Fibroblast of pulmonary artery (primary cell): ENCODE measurements around the gene IKZF2.

Source experiments
- DNase-seq: peaks from one replicate; pipeline ENCODE4 v3.0.0-alpha.2; 2010; ENCODE audit warnings: low read depth
- H3K4me3 ChIP-seq: replicated peaks from 2 replicates; pipeline ENCODE4 v1.5.1; 2011; ENCODE audit warnings: low read depth, mild to moderate bottlenecking, control low read depth, low read length, moderate library complexity
- TF ChIP-seq, protein P1 (sequence below): IDR thresholded peaks from 2 replicates; pipeline ENCODE4 v1.5.1; 2011; ENCODE audit warnings: mild to moderate bottlenecking, control low read depth, low read length, inconsistent platforms; ENCODE audit errors: missing control alignments

Gene IKZF2

DNA sequence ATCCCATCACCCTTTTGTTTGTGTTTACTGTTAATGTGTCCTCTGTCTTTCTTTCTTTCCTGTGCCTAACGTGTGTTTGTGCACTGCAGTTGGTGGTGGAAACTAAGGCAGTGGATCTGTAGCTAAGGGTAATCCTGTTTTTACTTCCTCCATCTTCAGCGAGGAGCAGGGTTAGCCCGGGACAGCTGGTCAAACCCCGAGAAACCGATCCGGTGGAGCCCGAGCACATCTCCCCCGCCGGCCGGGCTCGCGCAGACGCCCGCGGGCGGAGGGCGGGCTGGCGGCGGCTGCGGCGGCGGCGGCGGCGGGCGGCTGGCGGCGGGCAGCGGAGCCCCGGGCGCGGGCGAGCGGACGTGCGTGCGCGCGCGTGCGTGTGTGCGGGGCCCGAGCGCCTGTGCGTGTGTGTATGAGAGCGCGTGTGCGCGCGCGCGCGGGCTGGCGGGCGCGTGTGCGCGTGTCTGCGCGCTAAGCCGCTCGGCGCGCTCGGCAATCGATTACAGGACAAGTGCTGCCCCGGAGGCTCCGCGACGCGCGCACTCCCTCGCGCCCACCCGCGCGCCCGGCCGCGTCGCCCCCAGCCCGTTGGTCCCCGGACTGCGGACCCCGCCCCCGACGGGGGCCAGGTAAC, at the start of gene IKZF2:
TSS of gene IKZF2 (minus strand) at position 176 of the 628 bp plus-strand sequence. CDS start 2,983 bp downstream, outside the sequence.
- TF ChIP-seq, protein P1, sequence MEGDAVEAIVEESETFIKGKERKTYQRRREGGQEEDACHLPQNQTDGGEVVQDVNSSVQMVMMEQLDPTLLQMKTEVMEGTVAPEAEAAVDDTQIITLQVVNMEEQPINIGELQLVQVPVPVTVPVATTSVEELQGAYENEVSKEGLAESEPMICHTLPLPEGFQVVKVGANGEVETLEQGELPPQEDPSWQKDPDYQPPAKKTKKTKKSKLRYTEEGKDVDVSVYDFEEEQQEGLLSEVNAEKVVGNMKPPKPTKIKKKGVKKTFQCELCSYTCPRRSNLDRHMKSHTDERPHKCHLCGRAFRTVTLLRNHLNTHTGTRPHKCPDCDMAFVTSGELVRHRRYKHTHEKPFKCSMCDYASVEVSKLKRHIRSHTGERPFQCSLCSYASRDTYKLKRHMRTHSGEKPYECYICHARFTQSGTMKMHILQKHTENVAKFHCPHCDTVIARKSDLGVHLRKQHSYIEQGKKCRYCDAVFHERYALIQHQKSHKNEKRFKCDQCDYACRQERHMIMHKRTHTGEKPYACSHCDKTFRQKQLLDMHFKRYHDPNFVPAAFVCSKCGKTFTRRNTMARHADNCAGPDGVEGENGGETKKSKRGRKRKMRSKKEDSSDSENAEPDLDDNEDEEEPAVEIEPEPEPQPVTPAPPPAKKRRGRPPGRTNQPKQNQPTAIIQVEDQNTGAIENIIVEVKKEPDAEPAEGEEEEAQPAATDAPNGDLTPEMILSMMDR, result no peak
- peak; percentile 93 for DNase-seq
- peak within 1 kb of the TSS; percentile 63 for H3K4me3 ChIP-seq

DNA sequence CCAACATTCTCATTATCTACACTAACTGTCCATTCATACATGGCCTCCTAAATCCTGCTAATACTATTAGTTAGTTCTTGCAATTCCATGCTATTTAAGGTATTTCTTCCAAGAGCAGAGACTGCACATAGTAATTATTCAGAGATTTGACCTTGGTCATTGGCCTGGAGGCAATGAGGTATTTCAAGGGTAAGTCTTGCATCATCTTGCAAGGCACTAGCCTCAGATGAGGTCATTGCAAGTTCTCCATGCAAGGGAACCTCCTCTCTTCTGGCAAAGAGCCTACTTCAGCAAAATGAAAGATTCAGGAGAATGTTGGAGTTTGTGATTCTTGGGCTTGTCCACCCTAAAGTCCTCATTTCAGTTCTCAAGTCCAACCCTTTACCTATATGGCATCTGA, 48.5 kb upstream of the IKZF2 start:
- H3K4me3 ChIP-seq, result no peak overlapping the region
- peak; percentile 63 for DNase-seq
- TF ChIP-seq, protein P1, result no peak

GRCh38 chr2:213189001-213189899, 37.8 kb upstream of the IKZF2 start:
- TF ChIP-seq, protein P1, result no peak
- no peak overlapping the region for H3K4me3 ChIP-seq
- peak; percentile 54 for DNase-seq

DNA sequence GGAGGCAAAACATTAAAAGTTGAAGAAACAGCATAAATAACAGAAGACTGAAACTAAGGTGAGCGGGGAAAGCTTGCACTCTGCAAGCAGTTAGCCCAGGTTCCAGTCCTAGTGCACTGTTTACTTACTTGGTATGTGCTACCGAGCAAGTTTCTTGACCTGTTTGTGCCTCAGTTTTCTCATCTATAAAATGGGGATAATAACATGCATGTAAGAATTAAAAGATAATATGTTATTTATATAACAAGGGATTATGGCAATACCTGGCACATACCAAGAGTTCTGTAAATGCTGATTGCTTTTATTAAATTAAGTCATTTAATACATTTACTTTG, 37.1 kb upstream of the IKZF2 start:
- TF ChIP-seq, protein P1, result no peak
- DNase-seq, result no peak
- no peak overlapping the region for H3K4me3 ChIP-seq

DNA sequence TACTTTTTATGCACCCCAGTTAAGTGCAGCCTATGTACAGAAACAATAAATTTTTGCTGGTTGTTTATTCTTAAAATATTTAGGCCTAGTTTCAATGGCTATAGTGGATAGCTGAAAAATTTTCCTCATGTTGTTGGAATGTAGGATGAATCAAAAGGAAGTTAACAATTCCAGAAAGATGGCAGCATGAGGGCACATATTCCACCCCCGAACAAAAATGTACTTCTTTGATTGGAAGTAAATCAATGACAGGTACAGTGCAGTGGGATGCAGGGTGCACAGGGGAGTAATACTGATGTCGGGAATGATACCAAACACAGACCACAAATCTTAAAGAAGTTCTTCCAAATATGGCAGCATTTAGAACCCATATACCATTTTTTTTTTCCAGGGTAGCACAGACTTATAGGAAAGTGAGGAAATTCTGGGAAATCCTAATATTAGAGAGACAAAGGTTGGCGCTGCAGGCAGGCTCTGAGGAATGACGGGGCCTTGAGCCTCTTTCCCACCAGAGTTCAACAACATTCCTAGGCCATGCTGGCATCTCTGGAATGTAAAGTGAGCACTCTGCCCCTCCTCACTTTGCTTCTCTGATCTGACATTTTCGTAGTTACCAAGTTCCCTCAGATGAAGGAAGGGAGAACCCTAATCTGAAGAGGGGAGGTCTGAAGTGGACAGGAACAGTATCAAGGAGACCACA, 36.6 kb upstream of the IKZF2 start:
- peak; percentile 81 for DNase-seq
- TF ChIP-seq, protein P1, result no peak
- H3K4me3 ChIP-seq, result no peak overlapping the region

- TF ChIP-seq, protein P1, result no peak
- DNase-seq, result no peak
- no peak overlapping the region for H3K4me3 ChIP-seq
Measured at GRCh38 chr2:213187386-213187785, 36.0 kb upstream of the IKZF2 start.
